ENCODE results near the gene RBM5.

DNA sequence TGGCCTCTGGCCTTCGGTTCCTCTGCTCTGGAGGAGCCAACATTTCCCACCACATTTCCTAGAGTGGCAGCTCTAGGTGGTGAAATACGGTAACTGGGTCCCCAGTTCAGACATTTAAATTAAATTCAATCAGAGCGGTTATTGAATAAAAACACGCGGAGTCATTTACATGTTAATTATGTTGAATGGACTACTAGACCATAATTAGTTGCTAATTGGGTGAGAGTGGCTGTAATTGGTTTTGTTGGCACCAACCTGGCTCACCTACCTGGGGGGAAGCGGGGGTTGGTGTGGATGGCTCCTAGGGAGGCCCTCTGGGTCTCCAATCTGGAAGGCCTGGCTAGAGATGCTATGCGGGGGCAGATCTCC, 79.1 kb downstream of the RBM5 start:
- TF ChIP-seq, protein P1, sequence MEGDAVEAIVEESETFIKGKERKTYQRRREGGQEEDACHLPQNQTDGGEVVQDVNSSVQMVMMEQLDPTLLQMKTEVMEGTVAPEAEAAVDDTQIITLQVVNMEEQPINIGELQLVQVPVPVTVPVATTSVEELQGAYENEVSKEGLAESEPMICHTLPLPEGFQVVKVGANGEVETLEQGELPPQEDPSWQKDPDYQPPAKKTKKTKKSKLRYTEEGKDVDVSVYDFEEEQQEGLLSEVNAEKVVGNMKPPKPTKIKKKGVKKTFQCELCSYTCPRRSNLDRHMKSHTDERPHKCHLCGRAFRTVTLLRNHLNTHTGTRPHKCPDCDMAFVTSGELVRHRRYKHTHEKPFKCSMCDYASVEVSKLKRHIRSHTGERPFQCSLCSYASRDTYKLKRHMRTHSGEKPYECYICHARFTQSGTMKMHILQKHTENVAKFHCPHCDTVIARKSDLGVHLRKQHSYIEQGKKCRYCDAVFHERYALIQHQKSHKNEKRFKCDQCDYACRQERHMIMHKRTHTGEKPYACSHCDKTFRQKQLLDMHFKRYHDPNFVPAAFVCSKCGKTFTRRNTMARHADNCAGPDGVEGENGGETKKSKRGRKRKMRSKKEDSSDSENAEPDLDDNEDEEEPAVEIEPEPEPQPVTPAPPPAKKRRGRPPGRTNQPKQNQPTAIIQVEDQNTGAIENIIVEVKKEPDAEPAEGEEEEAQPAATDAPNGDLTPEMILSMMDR (conservative IDR thresholded peaks at IDR 0.05) = no peak
- TF ChIP-seq ZFX (IDR thresholded peaks at IDR 0.05) = no peak

Measured in C4-2B (cell line).